CD14-positive monocyte (primary cell): Measurements from ENCODE around the gene LRRK1. TPM values are rescaled to one million over a fixed set of nuclear protein-coding genes. Genes with fewer than 3 reads are reported as not detected.

Source experiments
- DNase-seq, 3 donors: peaks; one replicate each; pipeline ENCODE4 v3.0.0-alpha.2; 2011 to 2022
- H2AFZ ChIP-seq: 2 replicates; pipeline ENCODE4 v1.6.0; 2012; ENCODE audit warnings: mild to moderate bottlenecking, low read depth, low read length, inconsistent platforms; ENCODE audit not compliant: insufficient read depth, poor library complexity, severe bottlenecking
- H3K27ac ChIP-seq, 2 donors: 1 replicate in 1 of 2; 2 replicates in 1 of 2; pipeline ENCODE4 v1.5.1; 2012 to 2013; ENCODE audit warnings: low read length in 2 of 2, control low read depth in 1 of 2, inconsistent platforms in 1 of 2, low read depth in 1 of 2, mild to moderate bottlenecking in 1 of 2
- H3K27me3 ChIP-seq, 2 donors: one replicate each; pipeline versions ENCODE4 v1.6.0 to v1.6.1; 2011 to 2013; ENCODE audit warnings: low read length in 2 of 2; ENCODE audit not compliant: control insufficient read depth in 2 of 2, insufficient read depth in 2 of 2
- H3K36me3 ChIP-seq, 2 donors: replicated peaks in 1 of 2; 1 replicate in 1 of 2; 2 replicates in 1 of 2; pipeline versions ENCODE4 v1.5.1 to v1.6.1; 2012 to 2013; ENCODE audit warnings: low read length in 2 of 2, control low read depth in 1 of 2, inconsistent platforms in 1 of 2, mild to moderate bottlenecking in 1 of 2; ENCODE audit not compliant: insufficient read depth in 2 of 2, control insufficient read depth in 1 of 2
- H3K4me1 ChIP-seq, 2 donors: 1 replicate in 1 of 2; 2 replicates in 1 of 2; pipeline versions ENCODE4 v1.5.1 to v1.6.1; 2012 to 2013; ENCODE audit warnings: low read length in 2 of 2, control low read depth in 1 of 2, inconsistent platforms in 1 of 2, mild to moderate bottlenecking in 1 of 2, moderate library complexity in 1 of 2; ENCODE audit not compliant: insufficient read depth in 2 of 2, control insufficient read depth in 1 of 2
- H3K4me2 ChIP-seq: replicated peaks from 2 replicates; pipeline ENCODE3; 2012; ENCODE audit warnings: low read length, moderate library complexity, mild to moderate bottlenecking; ENCODE audit not compliant: poor library complexity, severe bottlenecking; ENCODE audit errors: extremely low read depth
- H3K4me3 ChIP-seq, 3 experiments: fragments of 200-600 bp in 1 of 3; sonication (generic) in 1 of 3; replicated peaks in 1 of 3; 1 replicate in 2 of 3; 2 replicates in 1 of 3; pipeline ENCODE4 v1.5.1; 2011 to 2013; ENCODE audit warnings: low read length in 3 of 3, mild to moderate bottlenecking in 3 of 3, control low read depth in 2 of 3, low read depth in 2 of 3, inconsistent platforms in 1 of 3, moderate library complexity in 1 of 3
- H3K79me2 ChIP-seq: 2 replicates; pipeline ENCODE4 v1.6.0; 2012; ENCODE audit warnings: mild to moderate bottlenecking, control low read depth, inconsistent platforms, low read length, moderate library complexity; ENCODE audit not compliant: insufficient read depth
- H3K9ac ChIP-seq: 2 replicates; pipeline ENCODE4 v1.6.0; 2017; ENCODE audit warnings: low read length, mild to moderate bottlenecking; ENCODE audit not compliant: insufficient read depth, poor library complexity, severe bottlenecking
- H3K9me3 ChIP-seq, 2 donors: replicated peaks in 1 of 2; 1 replicate in 1 of 2; 2 replicates in 1 of 2; pipeline versions ENCODE4 v1.5.1 to v1.6.1; 2012 to 2013; ENCODE audit warnings: low read length in 2 of 2, control low read depth in 1 of 2; ENCODE audit not compliant: control insufficient read depth in 1 of 2, insufficient read depth in 1 of 2
- H4K20me1 ChIP-seq: 2 replicates; pipeline ENCODE4 v1.6.0; 2012; ENCODE audit warnings: mild to moderate bottlenecking, low read length, control low read depth, moderate library complexity; ENCODE audit not compliant: insufficient read depth
- H3K27ac Mint-ChIP-seq, 7 donors: one replicate each; pipeline ENCODE4 v1.8.0; 2020; ENCODE audit warnings: mild to moderate bottlenecking in 7 of 7, mixed read lengths in 7 of 7, moderate library complexity in 6 of 7, inconsistent platforms in 2 of 7
- H3K27me3 Mint-ChIP-seq, 3 donors: one replicate each; pipeline ENCODE4 v1.8.0; 2021 to 2022; ENCODE audit warnings: low read depth in 3 of 3, mild to moderate bottlenecking in 3 of 3, mixed read lengths in 3 of 3, moderate library complexity in 3 of 3, inconsistent platforms in 1 of 3
- H3K36me3 Mint-ChIP-seq, 2 donors: one replicate each; pipeline ENCODE4 v1.8.0; 2020; ENCODE audit warnings: mixed read lengths in 2 of 2, inconsistent platforms in 1 of 2, mild to moderate bottlenecking in 1 of 2
- H3K4me1 Mint-ChIP-seq: one replicate; pipeline ENCODE4 v1.8.0; 2020; ENCODE audit warnings: mild to moderate bottlenecking, mixed read lengths
- H3K4me3 Mint-ChIP-seq, 2 donors: one replicate each; pipeline ENCODE4 v1.8.0; 2020; ENCODE audit warnings: mild to moderate bottlenecking in 2 of 2, mixed read lengths in 2 of 2, moderate library complexity in 1 of 2
- H3K9me3 Mint-ChIP-seq, 7 donors: one replicate each; pipeline ENCODE4 v1.8.0; 2020 to 2022; ENCODE audit warnings: mixed read lengths in 7 of 7, mild to moderate bottlenecking in 6 of 7, moderate library complexity in 6 of 7, inconsistent platforms in 2 of 7
- CTCF ChIP-seq: fragments of 200-600 bp; IDR thresholded peaks from one replicate; pipeline ENCODE4 v1.8.0; 2022; ENCODE audit warnings: antibody characterized with exemption, mild to moderate bottlenecking
- WGBS: methylation state at CpG from one replicate; pipeline ENCODE4 v1.1.5; 2013; ENCODE audit warnings: missing lambda C conversion rate; ENCODE audit not compliant: insufficient coverage; 5-methylcytosine and 5-hydroxymethylcytosine counted together
- intact Hi-C, 2 donors: fragments of 100-400 bp; cut with micrococcal nuclease; formaldehyde crosslinking; loops; one replicate each; pipeline versions ENCODE4 v1.15.0 to v1.15.1; 2023
- polyA plus RNA-seq, 3 donors: library from polyadenylated mRNA; depleted of rRNA in 1 of 3; unstranded in 2 of 3; stranded (reverse) in 1 of 3; fragments of 300-500 nt in 2 of 3; fragments of >200 nt in 1 of 3; fragmentation: Illumina TruSeq in 2 of 3; gene quantifications; 1 replicate in 2 of 3; 2 replicates in 1 of 3; pipeline ENCODE4 v1.2.3, GENCODE V29; 2012 to 2021

Gene LRRK1
- polyA plus RNA-seq, 3 donors: 1.7 to 18.9 (median 5.4) TPM

- H3K27ac ChIP-seq: no peak within 1 kb of the TSS
- H3K4me3 ChIP-seq: peak within 1 kb of the TSS in 1 of 3 experiments; percentile 47
- TF ChIP-seq CTCF: no peak
- H3K4me1 ChIP-seq: peaks cover 0 to 12% of the 10 kb centered on the region in 2 donors
- no peaks in the 10 kb centered on the region for H3K79me2 ChIP-seq
- WGBS: 1% methylated on average over 91 of the region's 93 CpGs
- H3K9me3 ChIP-seq: peaks cover 0 to 21% of the 10 kb centered on the region in 2 donors
- Mint-ChIP-seq H3K4me1 (peaks cover 8% of the 10 kb centered on the region), H3K4me3 (peak within 1 kb of the TSS; percentile 59 to 86), H3K27ac (no peak within 1 kb of the TSS), H3K27me3 (peaks cover 70 to 91% (median 77%) of the 10 kb centered on the region in 3 donors), H3K36me3 (no peaks in the 10 kb centered on the region), H3K9me3 (peaks cover 0 to 9% (median 3%) of the 10 kb centered on the region in 7 donors)
- H3K9ac ChIP-seq: no peak within 1 kb of the TSS
- H3K27me3 ChIP-seq: peaks cover 66 to 86% of the 10 kb centered on the region in 2 donors
- peak within 1 kb of the TSS; percentile 63 for H3K4me2 ChIP-seq
- H2AFZ ChIP-seq: no peak within 1 kb of the TSS
- no peaks in the 10 kb centered on the region for H3K36me3 ChIP-seq
- no peak for DNase-seq
- intact Hi-C loops: no loop called here
- no peaks in the 10 kb centered on the region for H4K20me1 ChIP-seq
Observed at GRCh38 chr15:100879464-100880138, 39.6 kb upstream of the LRRK1 start, which contains the start of gene ALDH1A3. ALDH1A3 (plus strand) TSS chr15:100879831; CDS start chr15:100879908, 77 bp downstream.

GRCh38 chr15:100880139-100880896 is 38.8 kb upstream of the LRRK1 start:
- no peaks in the 10 kb centered on the region for H3K79me2 ChIP-seq
- 5% methylated on average over 80 of the region's 80 CpGs for WGBS

More at GRCh38 chr15:100880139-100880896, 38.8 kb upstream of the LRRK1 start:
- Histone ChIP-seq H3K36me3 (no peaks in the 10 kb centered on the region), H3K9me3 (peaks cover 0 to 21% of the 10 kb centered on the region in 2 donors), H3K4me2 (peak overlapping the region; percentile 63), H3K27ac (no peak overlapping the region), H2AFZ (no peak overlapping the region), H3K9ac (no peak overlapping the region), H3K4me3 (peak overlapping the region in 1 of 3 experiments; percentile 25), H3K27me3 (peaks cover 64 to 86% of the 10 kb centered on the region in 2 donors), H3K4me1 (peaks cover 0 to 12% of the 10 kb centered on the region in 2 donors), H4K20me1 (no peaks in the 10 kb centered on the region)
- intact Hi-C loops: no loop called here
- Mint-ChIP-seq H3K27me3 (peaks cover 76 to 92% (median 76%) of the 10 kb centered on the region in 3 donors), H3K4me3 (peak overlapping the region in 1 of 2 donors; percentile 83), H3K27ac (no peak overlapping the region), H3K4me1 (peaks cover 8% of the 10 kb centered on the region), H3K36me3 (no peaks in the 10 kb centered on the region), H3K9me3 (peaks cover 0 to 9% (median 3%) of the 10 kb centered on the region in 7 donors)
- DNase-seq: no peak
- TF ChIP-seq CTCF: no peak
